Peyer's patch (tissue), 4 donors: ENCODE data around the gene KIRREL1. TPM values are rescaled to one million over a fixed set of nuclear protein-coding genes. Genes with fewer than 3 reads are reported as not detected.

Source experiments
- DNase-seq, 3 donors: peaks; one replicate each; pipeline ENCODE4 v3.0.0-alpha.2; 2017 to 2019
- H3K27ac ChIP-seq, 4 donors: fragments of 200-600 bp; sonication (generic); one replicate each; pipeline ENCODE4 v1.5.1; 2016 to 2019
- H3K27me3 ChIP-seq, 2 donors: fragments of 200-600 bp; sonication (generic); one replicate each; pipeline ENCODE4 v1.5.1; 2019
- H3K36me3 ChIP-seq, 3 donors: fragments of 200-600 bp; sonication (generic); one replicate each; pipeline ENCODE4 v1.5.1; 2016 to 2019
- H3K4me1 ChIP-seq, 4 donors: fragments of 200-600 bp; sonication (generic); one replicate each; pipeline ENCODE4 v1.5.1; 2016 to 2019
- H3K4me3 ChIP-seq, 4 donors: fragments of 200-600 bp; sonication (generic); 1 replicate in 3 of 4; 2 replicates in 1 of 4; pipeline ENCODE4 v1.5.1; 2016 to 2019; ENCODE audit warnings: mild to moderate bottlenecking in 1 of 4
- H3K9me3 ChIP-seq, 4 donors: fragments of 200-600 bp; sonication (generic); one replicate each; pipeline ENCODE4 v1.5.1; 2016 to 2019; ENCODE audit warnings: mild to moderate bottlenecking in 1 of 4
- CTCF ChIP-seq, 6 experiments: fragments of 450-650 bp in 4 of 6; fragments of 200-600 bp in 2 of 6; sonication (generic) in 1 of 6; IDR thresholded peaks; one replicate each; pipeline ENCODE4 v1.5.1; 2017 to 2019; ENCODE audit warnings: antibody characterized with exemption in 6 of 6, mild to moderate bottlenecking in 3 of 6, moderate library complexity in 1 of 6
- POLR2A ChIP-seq, 2 donors: fragments of 450-650 bp; IDR thresholded peaks; one replicate each; pipeline ENCODE4 v1.5.1; 2017; ENCODE audit warnings: antibody characterized with exemption in 2 of 2, mild to moderate bottlenecking in 2 of 2, moderate library complexity in 2 of 2
- total RNA-seq, 4 donors: library from RNA; depleted of rRNA; stranded (reverse); fragments of >200 nt; gene quantifications; one replicate each; pipeline ENCODE4 v1.1.0, GENCODE V29; 2016

The KIRREL1 gene
- total RNA-seq, 4 donors from 2014 or later = 2.8 to 29.7 (median 11.1) TPM

DNA sequence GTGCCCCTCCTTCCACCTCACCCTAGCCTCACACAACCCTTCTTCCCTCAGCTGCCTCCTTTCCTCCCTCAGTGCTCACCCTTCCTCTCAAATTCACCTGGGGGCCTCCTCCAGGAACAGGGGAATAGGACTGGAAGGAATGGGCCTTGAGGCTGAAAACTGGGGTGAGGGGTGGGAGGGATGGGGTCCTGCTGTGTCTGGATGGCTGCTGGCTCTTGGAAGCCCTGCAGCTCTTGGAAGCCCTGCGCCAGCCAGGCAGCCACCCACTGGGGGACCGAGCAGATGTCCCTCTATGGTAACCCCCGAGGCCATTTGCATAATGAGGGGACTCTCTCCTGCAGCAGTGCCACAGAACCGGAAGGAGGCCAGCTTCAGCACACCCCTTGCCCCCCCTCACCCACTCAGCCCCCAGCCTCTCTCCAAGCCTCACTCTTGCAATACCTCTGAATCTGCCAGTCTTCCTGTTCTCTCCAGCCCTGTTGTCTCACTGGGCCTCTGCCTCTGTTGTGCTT, 85.2 kb downstream of the KIRREL1 start:
- H3K4me1 ChIP-seq = no peaks in the 10 kb centered on the region
- peaks cover 0 to 7% (median 0%) of the 10 kb centered on the region in 3 donors for H3K36me3 ChIP-seq
- no peak overlapping the region for H3K4me3 ChIP-seq
- no peak overlapping the region for H3K27ac ChIP-seq
- peak in 1 of 3 donors; percentile 17 for DNase-seq
- H3K9me3 ChIP-seq = no peaks in the 10 kb centered on the region
- no peaks in the 10 kb centered on the region for H3K27me3 ChIP-seq
- no peak for TF ChIP-seq POLR2A (IDR thresholded peaks at IDR 0.05)

DNA sequence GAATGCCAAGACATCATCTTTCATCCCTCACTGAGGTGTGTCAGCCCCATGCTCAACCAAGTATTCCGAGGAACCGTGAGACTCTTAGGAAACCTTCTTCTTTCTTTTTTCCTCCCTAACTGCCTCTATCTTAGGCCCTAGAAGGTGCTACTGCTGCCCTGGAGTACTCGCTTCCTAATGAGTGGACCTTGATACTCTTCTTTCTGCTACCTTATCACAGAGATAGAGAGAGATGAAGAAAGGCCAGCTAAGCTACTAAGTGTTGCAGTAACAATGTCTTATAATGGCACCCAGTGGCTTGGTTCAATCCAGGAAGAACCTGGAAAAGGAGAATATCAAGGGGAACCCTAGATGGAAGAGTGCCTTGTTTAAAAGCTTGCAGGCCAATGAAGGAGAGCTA, 86.6 kb downstream of the KIRREL1 start:
- H3K4me3 ChIP-seq = no peak overlapping the region
- no peaks in the 10 kb centered on the region for H3K9me3 ChIP-seq
- no peak overlapping the region for H3K27ac ChIP-seq
- H3K36me3 ChIP-seq = peaks cover 0 to 7% (median 0%) of the 10 kb centered on the region in 3 donors
- TF ChIP-seq POLR2A (IDR thresholded peaks at IDR 0.05) = no peak
- DNase-seq = no peak
- H3K4me1 ChIP-seq = no peaks in the 10 kb centered on the region
- no peaks in the 10 kb centered on the region for H3K27me3 ChIP-seq

GRCh38 chr1:158084336-158084735, 90.9 kb downstream of the KIRREL1 start:
- Histone ChIP-seq H3K4me3 (no peak overlapping the region), H3K27me3 (no peaks in the 10 kb centered on the region), H3K9me3 (no peaks in the 10 kb centered on the region), H3K27ac (no peak overlapping the region), H3K36me3 (peaks cover 0 to 9% (median 0%) of the 10 kb centered on the region in 3 donors), H3K4me1 (no peaks in the 10 kb centered on the region)
- DNase-seq = no peak
- no peak for TF ChIP-seq POLR2A (IDR thresholded peaks at IDR 0.05)
- TF ChIP-seq CTCF (IDR thresholded peaks at IDR 0.05) = no peak

- Histone ChIP-seq H3K4me3 (no peak overlapping the region), H3K27ac (no peak overlapping the region), H3K36me3 (peaks cover 0 to 13% (median 0%) of the 10 kb centered on the region in 3 donors)
Observed at GRCh38 chr1:158084747-158085146, 91.3 kb downstream of the KIRREL1 start.

GRCh38 chr1:158087320-158087927, 94.0 kb downstream of the KIRREL1 start:
- no peaks in the 10 kb centered on the region for H3K9me3 ChIP-seq
- no peaks in the 10 kb centered on the region for H3K4me1 ChIP-seq
- no peak overlapping the region for H3K27ac ChIP-seq
- no peak for TF ChIP-seq POLR2A (IDR thresholded peaks at IDR 0.05)
- TF ChIP-seq CTCF (IDR thresholded peaks at IDR 0.05) = peak; percentile 43 to 78 (median 72)
- no peaks in the 10 kb centered on the region for H3K27me3 ChIP-seq
- peak in 2 of 3 donors; percentile 50 to 78 for DNase-seq
- H3K4me3 ChIP-seq = no peak overlapping the region
- peaks cover 0 to 22% (median 0%) of the 10 kb centered on the region in 3 donors for H3K36me3 ChIP-seq

More at GRCh38 chr1:158084747-158085146, 91.3 kb downstream of the KIRREL1 start:
- Histone ChIP-seq H3K9me3 (no peaks in the 10 kb centered on the region), H3K27me3 (no peaks in the 10 kb centered on the region), H3K4me1 (no peaks in the 10 kb centered on the region)
- TF ChIP-seq CTCF (IDR thresholded peaks at IDR 0.05) (no peak), POLR2A (IDR thresholded peaks at IDR 0.05) (no peak)
- DNase-seq = no peak

- H3K27me3 ChIP-seq = no peaks in the 10 kb centered on the region
- H3K27ac ChIP-seq = no peak overlapping the region
- H3K4me1 ChIP-seq = no peaks in the 10 kb centered on the region
- no peak for TF ChIP-seq POLR2A (IDR thresholded peaks at IDR 0.05)
- no peak for TF ChIP-seq CTCF (IDR thresholded peaks at IDR 0.05)
- peak in 1 of 3 donors; percentile 25 for DNase-seq
- H3K9me3 ChIP-seq = no peaks in the 10 kb centered on the region
- peaks cover 0 to 22% (median 0%) of the 10 kb centered on the region in 3 donors for H3K36me3 ChIP-seq
- H3K4me3 ChIP-seq = no peak overlapping the region
Observed at GRCh38 chr1:158089476-158089875, 96.0 kb downstream of the KIRREL1 start.
